T-helper 1 cell treated with Interleukin-12 subunit alpha and Interleukin-12 subunit beta and Interleukin-4 antibody, amounts not matched to agents 30 μg/mL and 1 μg/mL, for 36 hours (primary cell): ENCODE measurements around the gene ORM1.

ENCODE experiments used
- H3K27ac Mint-ChIP-seq: one replicate; pipeline ENCODE4 v1.8.0; 2021; ENCODE audit warnings: mild to moderate bottlenecking, mixed read lengths
- H3K27me3 Mint-ChIP-seq: one replicate; pipeline ENCODE4 v1.8.0; 2021; ENCODE audit warnings: low read depth, mixed read lengths
- H3K36me3 Mint-ChIP-seq: one replicate; pipeline ENCODE4 v1.8.0; 2021; ENCODE audit warnings: low read depth, mixed read lengths
- H3K4me1 Mint-ChIP-seq: one replicate; pipeline ENCODE4 v1.8.0; 2021; ENCODE audit warnings: low read depth, mixed read lengths
- H3K4me3 Mint-ChIP-seq: one replicate; pipeline ENCODE4 v1.8.0; 2021; ENCODE audit warnings: mild to moderate bottlenecking, moderate library complexity, mixed read lengths
- H3K9me3 Mint-ChIP-seq: one replicate; pipeline ENCODE4 v1.8.0; 2021; ENCODE audit warnings: mixed read lengths

ORM1 gene

DNA sequence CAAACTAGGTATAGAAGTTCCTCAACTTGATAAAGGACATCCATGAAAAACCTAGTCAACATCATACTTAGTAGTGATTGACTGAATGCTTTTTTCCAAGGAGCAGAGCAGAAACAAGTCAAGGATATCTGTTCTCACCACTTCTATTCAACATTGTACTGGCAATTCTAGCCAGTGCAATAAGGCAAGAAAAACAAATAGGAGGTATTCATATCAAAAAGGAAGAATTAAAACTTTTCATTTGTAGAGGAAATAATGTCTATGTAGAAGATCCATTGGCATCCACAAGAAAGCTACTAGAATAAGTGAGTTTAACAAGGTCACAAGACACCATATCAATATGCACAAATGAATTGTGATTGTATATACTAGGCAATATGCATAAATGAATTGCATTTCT, 28.2 kb upstream of the ORM1 start:
- Mint-ChIP-seq H3K9me3 (peaks cover 22% of the 10 kb centered on the region), H3K4me3 (no peak overlapping the region), H3K4me1 (peaks cover 2% of the 10 kb centered on the region), H3K27ac (no peak overlapping the region), H3K36me3 (peaks cover 10% of the 10 kb centered on the region), H3K27me3 (no peaks in the 10 kb centered on the region)

GRCh38 chr9:114296338-114296737, 26.6 kb upstream of the ORM1 start:
- H3K27me3 Mint-ChIP-seq, result no peaks in the 10 kb centered on the region
- no peak overlapping the region for H3K4me3 Mint-ChIP-seq
- no peak overlapping the region for H3K27ac Mint-ChIP-seq
- H3K4me1 Mint-ChIP-seq, result no peaks in the 10 kb centered on the region
- peaks cover 22% of the 10 kb centered on the region for H3K9me3 Mint-ChIP-seq
- peaks cover 10% of the 10 kb centered on the region for H3K36me3 Mint-ChIP-seq

GRCh38 chr9:114299286-114300152, 23.4 kb upstream of the ORM1 start:
- Mint-ChIP-seq H3K9me3 (peaks cover 20% of the 10 kb centered on the region), H3K36me3 (peaks cover 7% of the 10 kb centered on the region), H3K4me3 (no peak overlapping the region), H3K27me3 (no peaks in the 10 kb centered on the region), H3K27ac (no peak overlapping the region), H3K4me1 (no peaks in the 10 kb centered on the region)

GRCh38 chr9:114300153-114300845, 22.6 kb upstream of the ORM1 start:
- H3K27me3 Mint-ChIP-seq, result no peaks in the 10 kb centered on the region
- H3K36me3 Mint-ChIP-seq, result peaks cover 3% of the 10 kb centered on the region
- H3K9me3 Mint-ChIP-seq, result peaks cover 12% of the 10 kb centered on the region
- no peaks in the 10 kb centered on the region for H3K4me1 Mint-ChIP-seq
- no peak overlapping the region for H3K4me3 Mint-ChIP-seq
- no peak overlapping the region for H3K27ac Mint-ChIP-seq

- Mint-ChIP-seq H3K4me1 (no peaks in the 10 kb centered on the region), H3K4me3 (no peak overlapping the region), H3K27ac (no peak overlapping the region), H3K27me3 (no peaks in the 10 kb centered on the region), H3K36me3 (no peaks in the 10 kb centered on the region), H3K9me3 (peaks cover 6% of the 10 kb centered on the region)
These were observed 21.8 kb upstream of the ORM1 start for GRCh38 chr9:114300846-114301797.

DNA sequence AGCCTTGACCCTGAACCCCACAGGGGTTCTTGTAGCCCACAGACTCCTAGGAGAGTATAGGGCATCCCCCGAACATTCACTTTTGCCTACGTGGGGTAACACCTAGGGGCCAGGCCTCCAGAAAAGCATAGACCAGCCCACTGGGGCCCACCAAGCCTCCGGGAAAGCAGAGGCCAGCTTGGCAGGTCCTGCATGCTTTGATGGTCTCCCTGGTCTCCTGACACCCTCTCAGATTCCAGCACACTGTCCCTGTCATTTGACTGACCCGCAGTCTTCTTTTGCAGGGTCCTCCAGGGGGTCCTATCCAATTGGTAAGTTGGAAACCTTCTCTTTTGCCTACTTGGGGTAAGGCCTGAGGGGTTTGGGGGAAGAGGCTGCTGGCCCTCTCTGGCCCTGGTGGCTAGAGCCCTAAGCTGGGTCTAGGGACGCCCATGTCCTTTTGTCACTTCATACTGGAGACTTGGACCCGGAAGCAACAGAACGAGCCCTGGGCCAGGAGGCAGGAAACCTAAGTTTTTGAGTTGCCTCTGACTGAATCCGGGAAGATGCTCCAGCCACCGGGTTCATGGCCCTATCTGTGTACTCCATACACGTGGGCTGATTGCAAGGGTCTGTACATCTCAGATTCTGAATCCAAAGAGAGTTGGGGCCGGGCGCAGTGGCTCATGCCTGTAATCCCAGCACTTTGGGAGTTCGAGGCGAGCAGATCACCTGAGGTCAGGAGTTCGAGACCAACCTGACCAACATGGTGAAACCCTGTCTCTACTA, 20.9 kb upstream of the ORM1 start:
- no peaks in the 10 kb centered on the region for H3K9me3 Mint-ChIP-seq
- H3K36me3 Mint-ChIP-seq, result no peaks in the 10 kb centered on the region
- H3K27ac Mint-ChIP-seq, result no peak overlapping the region
- H3K4me3 Mint-ChIP-seq, result no peak overlapping the region
- no peaks in the 10 kb centered on the region for H3K4me1 Mint-ChIP-seq
- H3K27me3 Mint-ChIP-seq, result no peaks in the 10 kb centered on the region

- H3K4me3 Mint-ChIP-seq, result no peak overlapping the region
- H3K36me3 Mint-ChIP-seq, result no peaks in the 10 kb centered on the region
- no peaks in the 10 kb centered on the region for H3K9me3 Mint-ChIP-seq
- H3K27me3 Mint-ChIP-seq, result no peaks in the 10 kb centered on the region
- H3K4me1 Mint-ChIP-seq, result no peaks in the 10 kb centered on the region
- no peak overlapping the region for H3K27ac Mint-ChIP-seq
These were observed 20.2 kb upstream of the ORM1 start for GRCh38 chr9:114302727-114303126.

DNA sequence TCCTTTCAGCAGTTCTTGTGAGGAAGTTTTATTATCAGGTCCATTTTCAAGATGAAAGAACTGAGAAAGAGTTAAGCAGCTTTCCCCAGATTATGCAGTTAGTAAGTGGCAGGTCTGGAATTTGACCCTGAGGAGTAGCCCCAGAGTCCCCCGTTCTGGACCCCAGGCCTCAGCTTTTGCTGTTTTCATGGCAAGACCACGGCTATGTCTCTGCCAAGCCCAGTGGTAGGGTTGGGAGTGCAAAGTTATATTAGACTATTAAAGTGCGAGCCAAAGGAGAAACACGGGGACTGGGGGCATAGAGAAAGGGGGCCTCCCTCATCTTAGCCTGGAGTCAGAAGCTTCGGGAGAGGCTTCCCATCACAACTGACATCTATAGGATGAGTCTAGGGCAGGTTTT, 19.3 kb upstream of the ORM1 start:
- Mint-ChIP-seq H3K4me1 (no peaks in the 10 kb centered on the region), H3K9me3 (no peaks in the 10 kb centered on the region), H3K27me3 (no peaks in the 10 kb centered on the region), H3K27ac (no peak overlapping the region), H3K4me3 (no peak overlapping the region), H3K36me3 (no peaks in the 10 kb centered on the region)

- Mint-ChIP-seq H3K4me1 (no peaks in the 10 kb centered on the region), H3K4me3 (no peak overlapping the region), H3K27ac (no peak overlapping the region), H3K9me3 (no peaks in the 10 kb centered on the region), H3K27me3 (no peaks in the 10 kb centered on the region), H3K36me3 (no peaks in the 10 kb centered on the region)
These were observed 18.9 kb upstream of the ORM1 start for GRCh38 chr9:114303977-114304376.

DNA sequence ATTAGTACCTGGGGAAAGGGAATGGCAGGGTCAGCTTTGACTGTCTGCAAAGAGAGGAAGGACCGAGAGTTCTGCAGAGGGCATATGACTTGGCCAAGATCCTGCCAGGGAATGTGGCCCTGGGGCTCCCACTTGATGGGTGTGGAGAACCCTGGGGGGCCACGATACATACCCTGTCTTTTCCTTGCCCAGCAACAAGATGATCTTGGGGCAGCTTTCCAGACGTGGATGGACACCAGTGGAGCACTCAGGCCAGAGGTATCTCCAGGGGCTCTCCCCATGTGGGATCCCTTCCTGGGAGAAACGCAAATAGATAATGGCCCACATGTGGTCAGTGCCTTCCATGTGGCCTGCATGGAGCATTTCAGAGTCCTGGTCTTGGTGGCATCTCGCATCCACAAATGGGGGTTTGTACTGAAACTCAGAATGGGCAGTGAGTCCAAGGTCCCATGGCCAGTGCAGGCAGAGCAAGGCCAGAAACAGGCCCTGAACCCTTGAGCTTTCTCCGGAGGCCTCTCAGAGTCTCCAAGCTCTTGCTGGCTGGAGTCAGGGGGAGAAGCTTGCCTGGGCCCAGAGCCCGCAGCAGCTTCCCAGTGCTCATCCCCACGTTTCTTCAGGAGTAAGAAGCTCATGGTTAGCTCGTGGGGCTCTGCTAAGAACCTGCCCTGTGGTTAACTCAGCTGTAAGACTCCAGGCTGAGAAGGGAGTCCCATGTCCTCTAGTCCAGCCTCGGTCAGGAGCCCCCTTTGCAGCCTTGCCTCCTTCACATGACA, 18.3 kb upstream of the ORM1 start:
- Mint-ChIP-seq H3K27me3 (no peaks in the 10 kb centered on the region), H3K4me3 (no peak overlapping the region), H3K27ac (no peak overlapping the region), H3K9me3 (no peaks in the 10 kb centered on the region), H3K36me3 (no peaks in the 10 kb centered on the region), H3K4me1 (no peaks in the 10 kb centered on the region)

DNA sequence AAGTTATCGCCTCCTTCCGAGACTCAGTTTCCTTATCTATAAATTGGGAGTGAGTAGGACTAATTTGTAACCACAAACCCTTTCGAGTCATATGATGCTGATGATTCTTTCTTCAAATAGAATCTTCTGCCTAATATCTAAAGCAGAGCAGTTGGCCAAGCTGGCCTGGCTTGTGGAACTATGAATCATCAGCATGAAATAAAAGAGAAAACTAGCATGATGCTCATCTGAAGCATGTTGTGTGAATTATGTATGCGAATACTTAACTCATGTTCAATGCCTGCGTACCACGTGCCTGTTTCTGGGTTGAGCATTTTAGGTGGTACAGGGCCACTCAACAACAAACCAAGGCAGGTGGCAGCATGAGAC, 15.0 kb upstream of the ORM1 start:
- Mint-ChIP-seq H3K36me3 (no peaks in the 10 kb centered on the region), H3K27ac (no peak overlapping the region), H3K9me3 (no peaks in the 10 kb centered on the region), H3K27me3 (no peaks in the 10 kb centered on the region), H3K4me3 (no peak overlapping the region), H3K4me1 (no peaks in the 10 kb centered on the region)

GRCh38 chr9:114308361-114308950, 14.4 kb upstream of the ORM1 start:
- Mint-ChIP-seq H3K4me3 (no peak overlapping the region), H3K9me3 (no peaks in the 10 kb centered on the region), H3K27ac (no peak overlapping the region), H3K36me3 (no peaks in the 10 kb centered on the region), H3K27me3 (no peaks in the 10 kb centered on the region), H3K4me1 (no peaks in the 10 kb centered on the region)

DNA sequence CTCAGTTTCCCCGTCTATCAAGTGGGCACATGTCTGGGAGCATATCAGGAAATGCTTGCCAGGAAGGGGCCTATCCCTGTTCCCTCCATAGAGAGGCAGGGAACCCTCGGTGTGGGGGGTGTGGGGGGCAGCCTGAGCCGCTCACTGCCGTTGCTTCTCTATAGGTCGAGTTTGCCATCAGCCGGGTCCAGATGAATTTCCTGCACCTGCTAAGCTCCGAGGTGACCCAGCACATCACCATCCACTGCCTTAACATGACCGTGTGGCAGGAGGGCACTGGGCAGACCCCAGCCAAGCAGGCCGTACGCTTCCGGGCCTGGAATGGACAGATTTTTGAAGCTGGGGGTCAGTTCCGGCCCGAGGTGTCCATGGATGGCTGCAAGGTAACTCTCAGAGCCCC, 13.8 kb upstream of the ORM1 start:
- Mint-ChIP-seq H3K27ac (no peak overlapping the region), H3K9me3 (no peaks in the 10 kb centered on the region), H3K4me1 (no peaks in the 10 kb centered on the region), H3K36me3 (no peaks in the 10 kb centered on the region), H3K4me3 (no peak overlapping the region), H3K27me3 (no peaks in the 10 kb centered on the region)
